SH-SY5Y (cell line): ENCODE results near the gene PMF1.

Source experiments
- GATA2 ChIP-seq: IDR thresholded peaks from 2 replicates; pipeline ENCODE4 v1.6.1; 2011; ENCODE audit warnings: mild to moderate bottlenecking, low read depth, low read length
- GATA3 ChIP-seq: IDR thresholded peaks from 2 replicates; pipeline ENCODE4 v1.6.1; 2011; ENCODE audit warnings: low read depth, mild to moderate bottlenecking, low read length, moderate library complexity

- no peak for TF ChIP-seq GATA2
- no peak for TF ChIP-seq GATA3
Measured at GRCh38 chr1:156232201-156232894, 19.5 kb downstream of the PMF1 start.
